ENCODE measurements around the gene KRT86. TPM values are rescaled to one million over a fixed set of nuclear protein-coding genes. Genes with fewer than 3 reads are reported as not detected.

The KRT86 gene
- total and polyA plus RNA-seq, 12 donors = 0.61 to 6.2 (median 1.3) TPM; not detected in 2

DNA sequence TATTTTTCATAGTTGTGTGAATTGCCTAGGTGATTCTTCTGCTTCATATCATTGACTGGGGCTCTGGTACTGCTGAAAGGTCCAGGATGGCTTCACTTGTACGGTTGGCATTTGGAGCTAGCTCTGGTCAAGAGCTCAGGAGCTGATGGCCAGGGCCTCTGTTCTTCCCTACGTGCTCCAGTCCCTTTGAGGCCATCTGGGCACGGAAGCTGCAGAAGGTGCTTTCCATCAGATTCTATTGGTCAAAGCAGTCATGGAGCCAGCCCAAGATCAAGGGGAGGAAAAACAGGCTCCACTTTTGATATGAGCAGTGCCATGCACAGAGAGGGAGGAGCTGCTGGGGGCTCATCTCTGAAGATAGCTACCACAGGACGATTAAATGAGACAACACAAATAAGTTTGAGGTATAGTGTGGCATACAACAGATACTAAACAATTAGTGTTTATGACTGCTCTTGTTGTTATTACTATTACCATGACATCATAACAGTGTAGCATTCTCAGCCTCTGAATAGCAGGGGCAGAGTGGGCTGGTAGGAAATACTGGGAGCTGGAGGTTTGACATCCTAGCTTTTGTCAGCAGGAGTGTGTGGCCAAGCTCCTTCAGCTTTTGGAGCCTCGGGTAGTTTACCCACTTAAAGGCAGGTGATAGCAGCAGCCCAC, 36.3 kb downstream of the KRT86 start:
- no peak for DNase-seq
- WGBS, 4 donors = 75 to 85% (median 80%) methylated on average over 5 of the region's 5 CpGs
- no peaks in the 10 kb centered on the region for H3K4me1 ChIP-seq (replicated peaks in 1 of 2)
- TF ChIP-seq POLR2A (IDR thresholded peaks at IDR 0.05) = no peak
- intact Hi-C loops (cut with DNase I) = no loop called here
- H3K36me3 ChIP-seq (replicated peaks in 1 of 2) = no peaks in the 10 kb centered on the region
- no peak overlapping the region for H3K27ac ChIP-seq
- no peak overlapping the region for H3K4me3 ChIP-seq
- H3K27me3 ChIP-seq = peaks cover 21% of the 10 kb centered on the region
- no peaks in the 10 kb centered on the region for H3K9me3 ChIP-seq (replicated peaks in 1 of 3)

DNA sequence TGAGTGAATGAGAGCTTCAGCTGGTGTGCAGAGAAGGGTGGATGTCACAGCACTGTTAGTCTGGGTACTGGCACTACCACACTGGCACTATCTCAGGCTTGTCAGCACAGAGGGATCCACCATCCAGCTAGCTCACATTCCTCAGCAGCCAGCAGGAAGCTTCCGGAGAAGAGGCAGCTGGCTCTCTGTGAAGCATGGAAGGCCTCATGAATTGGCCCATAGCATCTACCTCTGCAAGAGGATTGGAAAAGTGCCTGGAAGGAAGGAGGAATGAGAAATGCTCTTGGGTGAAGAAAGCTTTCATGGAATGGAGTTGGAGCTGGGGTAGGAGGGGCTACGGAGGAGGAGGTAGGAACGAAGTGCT, 36.8 kb downstream of the KRT86 start:
- H3K4me1 ChIP-seq (replicated peaks in 1 of 2) = no peaks in the 10 kb centered on the region
- no peak overlapping the region for H3K4me3 ChIP-seq
- 76 to 86% (median 82%) methylated on average over 3 of the region's 3 CpGs for WGBS, 4 donors
- DNase-seq = no peak
- H3K36me3 ChIP-seq (replicated peaks in 1 of 2) = no peaks in the 10 kb centered on the region
- TF ChIP-seq, protein P1, sequence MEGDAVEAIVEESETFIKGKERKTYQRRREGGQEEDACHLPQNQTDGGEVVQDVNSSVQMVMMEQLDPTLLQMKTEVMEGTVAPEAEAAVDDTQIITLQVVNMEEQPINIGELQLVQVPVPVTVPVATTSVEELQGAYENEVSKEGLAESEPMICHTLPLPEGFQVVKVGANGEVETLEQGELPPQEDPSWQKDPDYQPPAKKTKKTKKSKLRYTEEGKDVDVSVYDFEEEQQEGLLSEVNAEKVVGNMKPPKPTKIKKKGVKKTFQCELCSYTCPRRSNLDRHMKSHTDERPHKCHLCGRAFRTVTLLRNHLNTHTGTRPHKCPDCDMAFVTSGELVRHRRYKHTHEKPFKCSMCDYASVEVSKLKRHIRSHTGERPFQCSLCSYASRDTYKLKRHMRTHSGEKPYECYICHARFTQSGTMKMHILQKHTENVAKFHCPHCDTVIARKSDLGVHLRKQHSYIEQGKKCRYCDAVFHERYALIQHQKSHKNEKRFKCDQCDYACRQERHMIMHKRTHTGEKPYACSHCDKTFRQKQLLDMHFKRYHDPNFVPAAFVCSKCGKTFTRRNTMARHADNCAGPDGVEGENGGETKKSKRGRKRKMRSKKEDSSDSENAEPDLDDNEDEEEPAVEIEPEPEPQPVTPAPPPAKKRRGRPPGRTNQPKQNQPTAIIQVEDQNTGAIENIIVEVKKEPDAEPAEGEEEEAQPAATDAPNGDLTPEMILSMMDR (IDR thresholded peaks at IDR 0.05) = no peak
- no peak for TF ChIP-seq POLR2A (IDR thresholded peaks at IDR 0.05)
- H3K9me3 ChIP-seq (replicated peaks in 1 of 3) = no peaks in the 10 kb centered on the region
- peaks cover 21% of the 10 kb centered on the region for H3K27me3 ChIP-seq
- H3K27ac ChIP-seq = no peak overlapping the region
- intact Hi-C loops (cut with DNase I) = no loop called here

DNA sequence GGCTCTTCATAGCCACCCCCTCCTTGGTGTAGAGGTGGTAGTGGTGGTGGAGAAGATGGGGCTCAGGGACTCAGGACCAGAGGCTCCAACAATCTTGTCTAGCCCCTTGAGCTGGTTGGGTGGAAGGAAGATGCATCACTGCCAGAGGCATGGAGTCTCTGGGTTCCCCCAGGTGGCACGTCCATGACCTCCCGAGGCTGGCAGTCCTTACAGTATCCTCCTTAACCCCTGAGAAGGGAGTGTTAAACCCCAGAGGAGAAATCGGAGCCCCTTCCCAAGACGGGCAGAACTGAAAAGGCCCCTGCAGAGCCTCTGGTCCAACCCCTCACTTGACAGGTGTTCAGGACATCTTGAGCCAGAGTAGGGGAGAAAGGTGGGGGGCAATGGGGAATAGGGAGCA, 37.6 kb downstream of the KRT86 start:
- no peaks in the 10 kb centered on the region for H3K36me3 ChIP-seq (replicated peaks in 1 of 2)
- no peak for TF ChIP-seq POLR2A (IDR thresholded peaks at IDR 0.05)
- TF ChIP-seq, protein P1 (IDR thresholded peaks at IDR 0.05) = no peak
- H3K4me1 ChIP-seq (replicated peaks in 1 of 2) = no peaks in the 10 kb centered on the region
- no peaks in the 10 kb centered on the region for H3K9me3 ChIP-seq (replicated peaks in 1 of 3)
- no peak for DNase-seq
- no peak overlapping the region for H3K27ac ChIP-seq
- no peak overlapping the region for H3K4me3 ChIP-seq
- H3K27me3 ChIP-seq = peaks cover 21% of the 10 kb centered on the region
- WGBS, 4 donors = 50 to 65% (median 61%) methylated on average over 2 to 4 of the region's 4 CpGs
- intact Hi-C loops (cut with DNase I) = no loop called here

DNA sequence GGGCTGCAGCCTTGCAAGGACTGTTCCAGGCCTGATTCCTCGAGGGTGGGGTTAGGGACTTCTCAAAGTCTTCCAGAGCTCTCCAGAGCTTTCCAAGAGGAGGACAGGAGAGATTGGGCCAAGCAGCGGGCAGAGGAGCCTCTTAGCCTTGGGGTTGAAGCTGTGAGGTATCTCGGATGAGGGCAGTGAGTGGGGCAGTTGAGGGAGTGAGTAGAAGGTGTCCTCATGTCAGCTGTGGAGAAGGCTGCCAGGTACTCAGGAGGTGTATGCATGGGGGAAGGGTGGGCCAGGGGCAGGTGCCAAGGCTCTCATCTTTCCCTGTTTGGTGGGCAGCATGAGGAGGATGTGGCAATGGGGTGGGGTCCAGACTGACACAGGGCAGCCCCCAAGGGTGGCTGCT, 39.0 kb downstream of the KRT86 start:
- Histone ChIP-seq H3K36me3 (replicated peaks in 1 of 2) (no peaks in the 10 kb centered on the region), H3K27ac (no peak overlapping the region), H3K4me1 (replicated peaks in 1 of 2) (no peaks in the 10 kb centered on the region), H3K27me3 (peaks cover 19% of the 10 kb centered on the region), H3K9me3 (replicated peaks in 1 of 3) (no peaks in the 10 kb centered on the region), H3K4me3 (no peak overlapping the region)
- 60 to 74% (median 63%) methylated on average over 3 of the region's 3 CpGs for WGBS, 4 donors
- no peak for TF ChIP-seq POLR2A (IDR thresholded peaks at IDR 0.05)
- TF ChIP-seq, protein P1 (IDR thresholded peaks at IDR 0.05) = no peak
- peak in 1 of 7 donors; percentile 21 for DNase-seq
- intact Hi-C loops (cut with DNase I) = no loop called here

DNA sequence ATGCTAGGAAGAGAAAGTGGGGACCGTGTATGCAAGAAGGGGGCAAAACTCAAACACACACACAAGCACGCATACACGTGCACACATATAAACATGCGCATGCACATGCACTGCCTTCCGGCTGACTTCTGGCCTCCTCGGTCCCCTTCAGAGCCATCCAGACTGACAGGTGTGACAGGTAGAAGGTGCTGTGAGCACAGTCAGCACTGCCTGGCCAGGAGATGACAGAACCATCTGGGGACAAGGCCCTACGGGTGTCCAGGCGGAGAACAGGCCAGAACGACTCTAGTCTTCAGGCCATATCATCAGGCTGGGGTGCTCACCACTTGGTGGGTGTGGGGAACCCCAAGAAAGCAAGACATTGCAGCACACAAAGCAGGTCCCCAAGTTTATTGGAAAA, 39.5 kb downstream of the KRT86 start:
- Histone ChIP-seq H3K4me3 (no peak overlapping the region), H3K27ac (no peak overlapping the region), H3K4me1 (replicated peaks in 1 of 2) (no peaks in the 10 kb centered on the region), H3K27me3 (peaks cover 14% of the 10 kb centered on the region), H3K36me3 (replicated peaks in 1 of 2) (no peaks in the 10 kb centered on the region), H3K9me3 (replicated peaks in 1 of 3) (no peaks in the 10 kb centered on the region)
- 75 to 87% (median 82%) methylated on average over 6 to 9 of the region's 9 CpGs for WGBS, 4 donors
- peak in 1 of 7 donors; percentile 30 for DNase-seq
- TF ChIP-seq POLR2A (IDR thresholded peaks at IDR 0.05) = no peak
- TF ChIP-seq, protein P1 (IDR thresholded peaks at IDR 0.05) = no peak
- intact Hi-C loops (cut with DNase I) = no loop called here
